K562 (cell line): ENCODE measurements around the gene TRIM69.

Experiments
- CBX5 ChIP-seq: IDR thresholded peaks from 2 replicates; pipeline ENCODE4 v1.6.1; 2014; ENCODE audit warnings: low read depth, borderline replicate concordance
- CHD1 ChIP-seq: fragments of 200-600 bp; sonication (generic); IDR thresholded peaks from one replicate; pipeline ENCODE4 v1.6.1; 2012; ENCODE audit warnings: mild to moderate bottlenecking, moderate library complexity, low read length, inconsistent platforms
- CHD2 ChIP-seq: IDR thresholded peaks from 2 replicates; pipeline ENCODE4 v1.6.1; 2011; ENCODE audit warnings: low read depth, low read length
- EP300 ChIP-seq: IDR thresholded peaks from 2 replicates; pipeline ENCODE4 v1.6.1; 2012; ENCODE audit warnings: low read length, improper control_type of control experiment
- MCM7 ChIP-seq, 2 experiments: fragments of 450-650 bp; IDR thresholded peaks; 2 replicates each; pipeline ENCODE4 v1.6.1; 2016 to 2018
- POLR2A ChIP-seq: fragments of 450-650 bp; conservative IDR thresholded peaks from 2 replicates; pipeline ENCODE4 v1.6.1; 2016
- RAD21 ChIP-seq, 2 experiments: fragments of 250-450 bp in 1 of 2; fragments of 450-650 bp in 1 of 2; sonication (Bioruptor Pico) in 1 of 2; formaldehyde crosslinking in 1 of 2; IDR thresholded peaks in 1 of 2; conservative IDR thresholded peaks in 1 of 2; 2 replicates each; pipeline versions ENCODE4 v1.4.0 to v1.8.0; 2020 to 2022; ENCODE audit warnings: mild to moderate bottlenecking in 2 of 2, moderate library complexity in 1 of 2
- SIRT6 ChIP-seq: IDR thresholded peaks from one replicate; pipeline ENCODE4 v1.6.1; 2012; ENCODE audit warnings: low read depth, mild to moderate bottlenecking, control low read depth, inconsistent platforms, low read length, moderate library complexity
- SMARCA5 ChIP-seq: fragments of 450-650 bp; IDR thresholded peaks from 2 replicates; pipeline ENCODE4 v1.6.1; 2016
- TBL1XR1 ChIP-seq, 2 experiments: IDR thresholded peaks; 2 replicates each; pipeline ENCODE4 v1.6.1; 2012; ENCODE audit warnings: improper control_type of control experiment in 2 of 2, low read length in 2 of 2, mild to moderate bottlenecking in 1 of 2
- ZBTB7A ChIP-seq: IDR thresholded peaks from 2 replicates; pipeline ENCODE4 v1.6.1; 2011; ENCODE audit warnings: low read depth, mild to moderate bottlenecking, low read length, moderate library complexity, borderline replicate concordance; ENCODE audit not compliant: control insufficient read depth
- TF ChIP-seq, protein P1 (sequence below), 2 experiments: fragments of 450-650 bp; IDR thresholded peaks; 2 replicates each; pipeline ENCODE4 v1.6.1; 2018; ENCODE audit warnings: mild to moderate bottlenecking in 2 of 2, low read depth in 1 of 2; ENCODE audit not compliant: partially characterized antibody in 2 of 2

DNA sequence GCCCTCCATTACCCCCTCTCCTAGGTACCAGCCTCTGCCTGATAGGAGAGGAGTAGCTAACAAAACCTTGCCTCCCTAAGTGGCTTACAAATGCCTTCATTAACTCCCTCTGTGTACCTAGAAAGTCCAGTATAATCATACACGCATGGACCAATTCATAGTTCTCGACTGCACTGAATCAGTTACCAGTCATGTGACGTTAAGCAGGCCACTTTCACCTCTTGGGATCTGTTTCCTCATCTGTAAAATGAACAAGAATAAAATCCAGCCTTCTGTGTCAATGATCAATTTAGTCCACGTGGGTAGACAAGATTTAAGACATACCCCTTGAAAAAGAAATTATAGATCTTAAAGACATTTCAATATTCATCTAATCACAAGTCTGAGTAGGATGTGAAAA lies 72.2 kb downstream of the TRIM69 start:
- no peak for TF ChIP-seq EP300
- TF ChIP-seq POLR2A: no peak
- TF ChIP-seq CHD2: no peak
- TF ChIP-seq CBX5: no peak
- TF ChIP-seq SMARCA5: no peak
- TF ChIP-seq TBL1XR1 (IDR thresholded peaks at IDR 0.05; ENCODE audit: low read length in 2 of 2): no peak
- no peak for TF ChIP-seq CHD1
- TF ChIP-seq SIRT6: no peak
- no peak for TF ChIP-seq ZBTB7A
- no peak for TF ChIP-seq RAD21 (CRISPR knock-in tag; conservative IDR thresholded peaks at IDR 0.05 in 1 of 2, IDR thresholded peaks at IDR 0.05 in 1 of 2)
- no peak for TF ChIP-seq MCM7 (IDR thresholded peaks at IDR 0.05)
- TF ChIP-seq, protein P1, sequence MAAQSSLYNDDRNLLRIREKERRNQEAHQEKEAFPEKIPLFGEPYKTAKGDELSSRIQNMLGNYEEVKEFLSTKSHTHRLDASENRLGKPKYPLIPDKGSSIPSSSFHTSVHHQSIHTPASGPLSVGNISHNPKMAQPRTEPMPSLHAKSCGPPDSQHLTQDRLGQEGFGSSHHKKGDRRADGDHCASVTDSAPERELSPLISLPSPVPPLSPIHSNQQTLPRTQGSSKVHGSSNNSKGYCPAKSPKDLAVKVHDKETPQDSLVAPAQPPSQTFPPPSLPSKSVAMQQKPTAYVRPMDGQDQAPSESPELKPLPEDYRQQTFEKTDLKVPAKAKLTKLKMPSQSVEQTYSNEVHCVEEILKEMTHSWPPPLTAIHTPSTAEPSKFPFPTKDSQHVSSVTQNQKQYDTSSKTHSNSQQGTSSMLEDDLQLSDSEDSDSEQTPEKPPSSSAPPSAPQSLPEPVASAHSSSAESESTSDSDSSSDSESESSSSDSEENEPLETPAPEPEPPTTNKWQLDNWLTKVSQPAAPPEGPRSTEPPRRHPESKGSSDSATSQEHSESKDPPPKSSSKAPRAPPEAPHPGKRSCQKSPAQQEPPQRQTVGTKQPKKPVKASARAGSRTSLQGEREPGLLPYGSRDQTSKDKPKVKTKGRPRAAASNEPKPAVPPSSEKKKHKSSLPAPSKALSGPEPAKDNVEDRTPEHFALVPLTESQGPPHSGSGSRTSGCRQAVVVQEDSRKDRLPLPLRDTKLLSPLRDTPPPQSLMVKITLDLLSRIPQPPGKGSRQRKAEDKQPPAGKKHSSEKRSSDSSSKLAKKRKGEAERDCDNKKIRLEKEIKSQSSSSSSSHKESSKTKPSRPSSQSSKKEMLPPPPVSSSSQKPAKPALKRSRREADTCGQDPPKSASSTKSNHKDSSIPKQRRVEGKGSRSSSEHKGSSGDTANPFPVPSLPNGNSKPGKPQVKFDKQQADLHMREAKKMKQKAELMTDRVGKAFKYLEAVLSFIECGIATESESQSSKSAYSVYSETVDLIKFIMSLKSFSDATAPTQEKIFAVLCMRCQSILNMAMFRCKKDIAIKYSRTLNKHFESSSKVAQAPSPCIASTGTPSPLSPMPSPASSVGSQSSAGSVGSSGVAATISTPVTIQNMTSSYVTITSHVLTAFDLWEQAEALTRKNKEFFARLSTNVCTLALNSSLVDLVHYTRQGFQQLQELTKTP (IDR thresholded peaks at IDR 0.05; ENCODE audit: low read depth in 1 of 2, partially characterized antibody in 2 of 2): no peak
